Parathyroid adenoma (tissue), 2 donors: ENCODE measurements around the gene RAPSN.

Experiments
- H2AFZ ChIP-seq: fragments of 300-600 bp; sonication (generic); one replicate; pipeline ENCODE4 v1.7.0; 2017; ENCODE audit warnings: antibody characterized with exemption, mild to moderate bottlenecking
- H3K27ac ChIP-seq: fragments of 300-600 bp; sonication (generic); one replicate; pipeline ENCODE4 v1.7.0; 2017
- H3K27me3 ChIP-seq: fragments of 300-600 bp; sonication (generic); one replicate; pipeline ENCODE4 v1.7.0; 2017; ENCODE audit warnings: low read length; ENCODE audit not compliant: control insufficient read depth, insufficient read depth
- H3K36me3 ChIP-seq: fragments of 300-600 bp; sonication (generic); one replicate; pipeline ENCODE4 v1.7.0; 2017; ENCODE audit warnings: low read length; ENCODE audit not compliant: control insufficient read depth, insufficient read depth
- H3K4me1 ChIP-seq: fragments of 300-600 bp; sonication (generic); one replicate; pipeline ENCODE4 v1.7.0; 2017; ENCODE audit warnings: control low read depth
- H3K4me2 ChIP-seq: fragments of 300-600 bp; sonication (generic); one replicate; pipeline ENCODE4 v1.7.0; 2017; ENCODE audit warnings: low read length
- H3K4me3 ChIP-seq: fragments of 300-600 bp; sonication (generic); one replicate; pipeline ENCODE4 v1.7.0; 2017; ENCODE audit warnings: low read depth, low read length
- H3K79me2 ChIP-seq: fragments of 300-600 bp; sonication (generic); one replicate; pipeline ENCODE4 v1.7.0; 2017; ENCODE audit warnings: control low read depth
- H3K9ac ChIP-seq: fragments of 300-600 bp; sonication (generic); one replicate; pipeline ENCODE4 v1.7.0; 2017; ENCODE audit warnings: mild to moderate bottlenecking
- H3K9me3 ChIP-seq: fragments of 300-600 bp; sonication (generic); one replicate; pipeline ENCODE4 v1.7.0; 2017; ENCODE audit warnings: low read length; ENCODE audit not compliant: control insufficient read depth
- TF ChIP-seq, protein P1 (sequence below): fragments of 300-600 bp; sonication (generic); IDR thresholded peaks from one replicate; pipeline ENCODE4 v1.7.0; 2017; ENCODE audit warnings: antibody characterized with exemption, mild to moderate bottlenecking
- donor health status: primary hyperparathyroidism.

Gene RAPSN

DNA sequence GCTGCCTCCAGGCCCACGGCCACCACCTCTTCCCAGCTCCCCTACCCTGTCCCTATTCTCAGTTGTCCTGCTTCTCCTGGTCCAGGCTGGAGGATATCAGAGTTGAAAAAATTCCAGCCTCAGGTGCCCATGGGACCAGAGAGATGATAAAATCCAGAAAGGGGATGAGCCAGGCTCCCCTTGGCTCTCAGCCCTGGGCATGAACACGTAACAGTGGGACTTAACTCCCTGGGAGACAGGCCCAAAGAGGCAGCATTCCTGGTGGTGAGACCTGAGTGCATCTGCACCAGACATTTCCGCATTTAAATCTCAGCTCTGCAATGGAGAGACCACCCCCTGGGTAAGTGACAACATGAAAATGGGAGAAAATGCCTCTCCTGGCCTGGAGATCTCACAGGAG is 50.9 kb downstream of the RAPSN start:
- TF ChIP-seq, protein P1, sequence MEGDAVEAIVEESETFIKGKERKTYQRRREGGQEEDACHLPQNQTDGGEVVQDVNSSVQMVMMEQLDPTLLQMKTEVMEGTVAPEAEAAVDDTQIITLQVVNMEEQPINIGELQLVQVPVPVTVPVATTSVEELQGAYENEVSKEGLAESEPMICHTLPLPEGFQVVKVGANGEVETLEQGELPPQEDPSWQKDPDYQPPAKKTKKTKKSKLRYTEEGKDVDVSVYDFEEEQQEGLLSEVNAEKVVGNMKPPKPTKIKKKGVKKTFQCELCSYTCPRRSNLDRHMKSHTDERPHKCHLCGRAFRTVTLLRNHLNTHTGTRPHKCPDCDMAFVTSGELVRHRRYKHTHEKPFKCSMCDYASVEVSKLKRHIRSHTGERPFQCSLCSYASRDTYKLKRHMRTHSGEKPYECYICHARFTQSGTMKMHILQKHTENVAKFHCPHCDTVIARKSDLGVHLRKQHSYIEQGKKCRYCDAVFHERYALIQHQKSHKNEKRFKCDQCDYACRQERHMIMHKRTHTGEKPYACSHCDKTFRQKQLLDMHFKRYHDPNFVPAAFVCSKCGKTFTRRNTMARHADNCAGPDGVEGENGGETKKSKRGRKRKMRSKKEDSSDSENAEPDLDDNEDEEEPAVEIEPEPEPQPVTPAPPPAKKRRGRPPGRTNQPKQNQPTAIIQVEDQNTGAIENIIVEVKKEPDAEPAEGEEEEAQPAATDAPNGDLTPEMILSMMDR = no peak
- H2AFZ ChIP-seq = no peak overlapping the region

DNA sequence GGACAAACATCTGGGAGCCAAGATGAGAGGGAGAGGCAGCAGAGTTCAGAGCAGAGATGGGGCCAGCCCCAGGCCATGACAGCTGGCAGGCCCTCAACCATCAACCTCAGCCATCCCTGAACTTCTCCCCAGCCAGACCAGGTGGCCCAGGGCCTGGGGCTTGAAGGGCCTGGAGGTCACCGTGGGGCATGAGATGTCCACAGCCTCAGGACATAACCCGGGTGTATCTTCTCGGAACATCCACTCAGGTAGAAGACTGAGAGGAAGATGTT is 53.0 kb downstream of the RAPSN start:
- no peak overlapping the region for H3K4me2 ChIP-seq
- H3K9ac ChIP-seq = no peak overlapping the region
- no peak overlapping the region for H2AFZ ChIP-seq
- H3K27ac ChIP-seq = no peak overlapping the region
- no peaks in the 10 kb centered on the region for H3K27me3 ChIP-seq
- no peaks in the 10 kb centered on the region for H3K79me2 ChIP-seq
- TF ChIP-seq, protein P1 = no peak
- peaks cover 9% of the 10 kb centered on the region for H3K4me1 ChIP-seq
- no peaks in the 10 kb centered on the region for H3K9me3 ChIP-seq
- no peak overlapping the region for H3K4me3 ChIP-seq
- H3K36me3 ChIP-seq = no peaks in the 10 kb centered on the region

More for the DNA sequence above, 50.9 kb downstream of the RAPSN start:
- Histone ChIP-seq H3K9me3 (no peaks in the 10 kb centered on the region), H3K4me1 (peaks cover 11% of the 10 kb centered on the region), H3K27me3 (no peaks in the 10 kb centered on the region), H3K9ac (no peak overlapping the region), H3K36me3 (no peaks in the 10 kb centered on the region), H3K4me2 (no peak overlapping the region), H3K79me2 (no peaks in the 10 kb centered on the region), H3K4me3 (no peak overlapping the region), H3K27ac (no peak overlapping the region)

DNA sequence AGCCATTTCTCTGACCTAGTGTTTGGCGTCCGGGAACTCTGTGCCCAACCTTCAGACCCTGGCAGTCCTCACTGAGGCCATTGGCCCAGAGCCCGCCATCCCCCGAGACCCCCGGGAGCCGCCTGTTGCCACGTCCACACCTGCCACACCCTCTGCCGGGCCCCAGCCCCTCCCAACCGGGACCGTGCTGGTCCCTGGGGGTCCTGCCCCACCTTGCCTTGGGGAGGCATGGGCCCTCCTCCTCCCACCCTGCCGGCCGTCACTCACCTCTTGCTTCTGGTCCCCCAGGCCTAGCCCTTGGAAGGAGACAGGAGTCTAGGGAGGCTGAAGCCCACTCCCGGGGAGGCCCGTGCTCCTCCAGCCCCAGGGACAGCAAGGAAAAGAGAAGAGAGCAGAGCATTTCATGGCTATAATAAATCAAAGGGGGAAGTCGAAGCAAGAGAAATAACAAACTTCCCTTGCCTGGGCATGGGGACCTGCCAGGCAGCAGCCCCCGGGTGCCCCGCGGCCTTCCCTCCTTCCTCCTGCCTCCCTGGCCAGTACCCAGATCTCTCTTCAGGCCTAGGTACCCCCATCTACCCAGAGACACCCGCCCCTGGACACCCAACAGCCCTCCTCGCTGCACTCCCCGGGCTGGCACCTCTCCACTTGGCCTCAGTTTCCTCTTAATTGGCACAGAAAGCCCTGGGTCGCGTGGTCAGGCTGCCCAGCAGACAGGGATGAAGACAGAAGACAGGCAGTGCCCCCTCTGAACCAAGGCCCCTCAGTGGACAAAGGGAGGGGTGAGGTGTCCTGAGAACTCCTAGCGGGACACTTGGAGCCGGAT is 53.5 kb downstream of the RAPSN start:
- H3K9ac ChIP-seq = no peak overlapping the region
- H3K4me1 ChIP-seq = peaks cover 4% of the 10 kb centered on the region
- no peak overlapping the region for H3K4me3 ChIP-seq
- H3K36me3 ChIP-seq = no peaks in the 10 kb centered on the region
- no peak overlapping the region for H2AFZ ChIP-seq
- H3K79me2 ChIP-seq = no peaks in the 10 kb centered on the region
- H3K9me3 ChIP-seq = no peaks in the 10 kb centered on the region
- H3K4me2 ChIP-seq = no peak overlapping the region
- TF ChIP-seq, protein P1 = no peak
- H3K27ac ChIP-seq = peak overlapping the region; percentile 63
- H3K27me3 ChIP-seq = no peaks in the 10 kb centered on the region

DNA sequence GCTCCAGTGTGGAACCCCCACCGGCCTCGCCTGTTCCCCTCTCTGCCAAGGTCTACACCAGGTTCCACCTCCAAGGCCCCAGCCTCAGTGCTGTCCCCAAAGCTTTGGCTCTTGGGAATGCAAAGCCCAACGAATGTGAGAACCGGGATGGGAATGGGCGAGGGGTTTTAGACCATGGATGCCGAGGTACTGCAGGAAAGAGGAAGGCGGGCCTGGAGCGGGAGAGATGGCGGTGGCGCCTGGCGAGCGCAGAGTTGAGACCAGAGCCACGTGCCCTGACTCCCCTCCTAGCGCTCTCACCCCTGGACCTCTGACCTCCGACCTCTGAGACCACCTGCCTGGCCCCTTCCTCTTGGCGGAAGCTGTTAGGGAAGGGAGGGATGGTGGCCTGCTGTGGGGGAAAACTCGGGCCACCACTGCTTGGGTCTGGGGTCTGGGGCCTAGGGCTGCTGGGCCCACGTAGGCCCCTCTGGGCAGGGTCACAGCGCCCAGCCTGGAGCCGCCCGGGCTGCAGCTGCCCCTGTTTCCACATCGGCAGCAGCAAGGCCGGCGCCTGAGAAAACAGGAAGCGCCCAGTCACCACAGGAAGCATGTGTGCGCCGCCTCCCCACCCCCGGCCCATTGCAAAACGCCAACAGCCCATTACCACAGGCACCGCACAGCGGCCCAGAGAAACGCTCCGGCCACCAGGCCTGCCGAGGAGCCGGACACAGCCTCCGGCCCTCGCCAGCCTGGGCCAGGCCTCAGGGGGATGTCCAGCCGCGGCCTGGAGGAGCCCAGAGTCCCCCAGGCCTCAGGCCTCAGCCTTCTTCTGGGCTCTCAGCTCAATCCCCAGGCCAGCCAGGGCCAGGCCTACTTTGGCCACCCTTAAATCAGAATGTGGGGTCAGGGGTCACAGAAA is 54.4 kb downstream of the RAPSN start:
- Histone ChIP-seq H3K4me1 (no peaks in the 10 kb centered on the region), H3K4me3 (no peak overlapping the region)

More for the DNA sequence above, 54.4 kb downstream of the RAPSN start:
- H3K4me2 ChIP-seq = no peak overlapping the region
- no peaks in the 10 kb centered on the region for H3K27me3 ChIP-seq
- TF ChIP-seq, protein P1 = no peak
- H3K36me3 ChIP-seq = no peaks in the 10 kb centered on the region
- no peaks in the 10 kb centered on the region for H3K9me3 ChIP-seq
- peak overlapping the region; percentile 63 for H3K27ac ChIP-seq
- no peaks in the 10 kb centered on the region for H3K79me2 ChIP-seq
- H3K9ac ChIP-seq = no peak overlapping the region
- no peak overlapping the region for H2AFZ ChIP-seq
